Colonic mucosa (tissue), 4 donors: ENCODE measurements around the gene COX4I1. TPM values are rescaled to one million over a fixed set of nuclear protein-coding genes. Genes with fewer than 3 reads are reported as not detected.

Source experiments
- DNase-seq: peaks from one replicate; pipeline ENCODE4 v3.0.0-alpha.2; 2020
- H3K27ac ChIP-seq: fragments of 200-600 bp; one replicate; pipeline ENCODE4 v1.8.0; 2021
- H3K27me3 ChIP-seq: fragments of 200-600 bp; one replicate; pipeline ENCODE4 v1.8.0; 2021
- H3K36me3 ChIP-seq: fragments of 200-600 bp; one replicate; pipeline ENCODE4 v1.8.0; 2021
- H3K4me1 ChIP-seq: fragments of 200-600 bp; one replicate; pipeline ENCODE4 v1.8.0; 2021; ENCODE audit warnings: mild to moderate bottlenecking
- H3K4me3 ChIP-seq: fragments of 200-600 bp; one replicate; pipeline ENCODE4 v1.8.0; 2021
- H3K9ac ChIP-seq, 2 donors: one replicate each; pipeline ENCODE4 v1.7.0; 2013; ENCODE audit warnings: control low read depth in 2 of 2, low read depth in 2 of 2, low read length in 2 of 2
- H3K9me3 ChIP-seq: fragments of 200-600 bp; one replicate; pipeline ENCODE4 v1.8.0; 2021
- intact Hi-C: fragments of 100-400 bp; cut with DNase I; formaldehyde crosslinking; loops from one replicate; pipeline ENCODE4 v1.14.1; 2022
- total RNA-seq, 2 donors: library from RNA; stranded (reverse); fragmentation: NEBNext Ultra II Directional in 1 of 2; extraction: Animal tissue kit (Norgen Biotek cat#: 25700) in 1 of 2; gene quantifications; one replicate each; pipeline ENCODE4 v1.2.1, GENCODE V29; 2021
- TF ChIP-seq, protein P1 (sequence below): fragments of 200-600 bp; IDR thresholded peaks from one replicate; pipeline ENCODE4 v1.8.0; 2022; ENCODE audit warnings: antibody characterized with exemption, mild to moderate bottlenecking
- donor health status: healthy.
- donor health status: DM: no; HTN: no; CAD: no.
- donor health status: DM: no; HTN: no; CAD: no.

The COX4I1 gene
- total RNA-seq, 2 donors from 2014 or later = 1,080 to 1,242 TPM

- no peak overlapping the region for H3K27ac ChIP-seq
- intact Hi-C loops = no loop called here
These were observed 47.6 kb upstream of the COX4I1 start for GRCh38 chr16:85751698-85752501.

DNA sequence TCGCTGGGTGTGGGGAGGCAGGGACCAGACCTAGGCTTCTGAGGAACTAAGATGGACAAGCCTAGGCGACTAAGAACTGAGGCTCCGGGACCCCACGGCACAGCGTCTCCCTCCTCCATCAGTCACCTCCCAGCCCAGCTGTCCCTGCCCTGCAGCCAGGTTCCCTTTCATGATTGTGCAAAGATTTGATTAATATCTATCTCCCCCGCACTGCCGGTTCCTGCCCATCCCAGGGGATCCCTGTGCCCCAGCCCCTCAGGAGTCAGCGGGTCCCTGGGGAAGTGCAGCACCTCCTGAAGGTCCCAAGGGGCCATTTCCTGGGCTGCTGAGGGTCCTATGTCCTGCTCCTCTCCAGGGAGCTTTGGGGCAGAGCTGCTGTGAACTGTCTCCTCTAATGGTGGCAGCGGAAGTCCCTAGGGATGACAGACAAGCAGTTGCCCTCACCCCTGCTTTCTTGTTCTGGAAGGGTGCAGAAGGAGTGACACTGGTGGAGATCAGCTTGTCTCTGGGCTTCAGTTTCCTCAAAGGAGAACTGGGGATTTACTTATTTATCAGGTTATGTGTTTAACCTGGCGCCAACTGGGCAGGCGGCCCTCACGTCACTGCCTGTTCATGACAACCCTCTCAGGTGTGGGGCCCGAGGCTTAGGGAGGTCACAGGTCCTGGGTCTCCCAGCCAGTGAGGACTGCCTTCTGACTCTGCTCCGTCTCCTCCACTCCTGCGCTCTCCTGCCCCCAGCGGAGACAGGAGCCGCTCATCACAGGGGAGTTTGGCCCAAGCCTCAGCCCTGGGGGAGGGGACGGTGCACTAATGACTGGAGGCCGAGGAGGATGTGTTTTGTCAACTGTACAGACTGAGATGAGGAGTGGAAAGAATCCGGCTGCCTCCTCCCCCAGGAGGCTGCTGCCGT is 46.7 kb upstream of the COX4I1 start:
- no peaks in the 10 kb centered on the region for H3K9me3 ChIP-seq
- H3K4me3 ChIP-seq = no peak overlapping the region
- peaks cover 30% of the 10 kb centered on the region for H3K27me3 ChIP-seq
- H3K27ac ChIP-seq = no peak overlapping the region
- no peaks in the 10 kb centered on the region for H3K36me3 ChIP-seq
- intact Hi-C loops = no loop called here
- TF ChIP-seq, protein P1, sequence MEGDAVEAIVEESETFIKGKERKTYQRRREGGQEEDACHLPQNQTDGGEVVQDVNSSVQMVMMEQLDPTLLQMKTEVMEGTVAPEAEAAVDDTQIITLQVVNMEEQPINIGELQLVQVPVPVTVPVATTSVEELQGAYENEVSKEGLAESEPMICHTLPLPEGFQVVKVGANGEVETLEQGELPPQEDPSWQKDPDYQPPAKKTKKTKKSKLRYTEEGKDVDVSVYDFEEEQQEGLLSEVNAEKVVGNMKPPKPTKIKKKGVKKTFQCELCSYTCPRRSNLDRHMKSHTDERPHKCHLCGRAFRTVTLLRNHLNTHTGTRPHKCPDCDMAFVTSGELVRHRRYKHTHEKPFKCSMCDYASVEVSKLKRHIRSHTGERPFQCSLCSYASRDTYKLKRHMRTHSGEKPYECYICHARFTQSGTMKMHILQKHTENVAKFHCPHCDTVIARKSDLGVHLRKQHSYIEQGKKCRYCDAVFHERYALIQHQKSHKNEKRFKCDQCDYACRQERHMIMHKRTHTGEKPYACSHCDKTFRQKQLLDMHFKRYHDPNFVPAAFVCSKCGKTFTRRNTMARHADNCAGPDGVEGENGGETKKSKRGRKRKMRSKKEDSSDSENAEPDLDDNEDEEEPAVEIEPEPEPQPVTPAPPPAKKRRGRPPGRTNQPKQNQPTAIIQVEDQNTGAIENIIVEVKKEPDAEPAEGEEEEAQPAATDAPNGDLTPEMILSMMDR = no peak
- DNase-seq = no peak
- H3K9ac ChIP-seq = peak overlapping the region in 1 of 2 donors; percentile 12
- peaks cover 5% of the 10 kb centered on the region for H3K4me1 ChIP-seq

More at GRCh38 chr16:85751698-85752501, 47.6 kb upstream of the COX4I1 start:
- Histone ChIP-seq H3K27me3 (peaks cover 30% of the 10 kb centered on the region), H3K4me3 (no peak overlapping the region), H3K9me3 (no peaks in the 10 kb centered on the region), H3K4me1 (peaks cover 5% of the 10 kb centered on the region), H3K9ac (no peak overlapping the region), H3K36me3 (no peaks in the 10 kb centered on the region)
- TF ChIP-seq, protein P1 = no peak
- DNase-seq = no peak

GRCh38 chr16:85753559-85753958 is 45.9 kb upstream of the COX4I1 start:
- TF ChIP-seq, protein P1 = no peak
- Histone ChIP-seq H3K27ac (no peak overlapping the region), H3K4me3 (no peak overlapping the region), H3K36me3 (no peaks in the 10 kb centered on the region), H3K27me3 (peaks cover 30% of the 10 kb centered on the region), H3K9ac (no peak overlapping the region), H3K4me1 (peaks cover 5% of the 10 kb centered on the region), H3K9me3 (no peaks in the 10 kb centered on the region)
- DNase-seq = no peak
- intact Hi-C loops = no loop called here

DNA sequence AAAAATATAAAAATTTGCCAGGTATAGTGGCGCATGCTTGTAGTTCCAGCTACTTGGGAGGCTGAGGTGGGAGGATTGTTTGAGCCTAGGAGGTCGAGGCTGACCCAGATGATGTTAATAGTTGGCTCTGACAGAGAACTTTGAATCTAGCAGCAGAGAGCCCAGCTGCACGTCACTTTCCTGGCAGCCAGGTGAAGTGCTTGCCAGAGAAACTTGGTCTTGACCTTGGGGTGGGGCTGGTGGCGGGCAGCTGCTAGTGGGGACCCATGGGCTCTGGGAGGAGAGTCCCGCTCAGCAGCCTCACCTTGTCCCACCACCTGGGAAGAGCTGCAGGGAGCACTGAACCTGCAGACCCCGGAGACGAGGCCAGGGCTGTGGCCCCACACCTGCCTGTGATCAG is 45.5 kb upstream of the COX4I1 start:
- no peak for DNase-seq
- no peak overlapping the region for H3K9ac ChIP-seq
- peaks cover 5% of the 10 kb centered on the region for H3K4me1 ChIP-seq
- no peaks in the 10 kb centered on the region for H3K9me3 ChIP-seq
- H3K4me3 ChIP-seq = no peak overlapping the region
- intact Hi-C loops = no loop called here
- TF ChIP-seq, protein P1 = no peak
- peaks cover 30% of the 10 kb centered on the region for H3K27me3 ChIP-seq
- no peak overlapping the region for H3K27ac ChIP-seq
- no peaks in the 10 kb centered on the region for H3K36me3 ChIP-seq

DNA sequence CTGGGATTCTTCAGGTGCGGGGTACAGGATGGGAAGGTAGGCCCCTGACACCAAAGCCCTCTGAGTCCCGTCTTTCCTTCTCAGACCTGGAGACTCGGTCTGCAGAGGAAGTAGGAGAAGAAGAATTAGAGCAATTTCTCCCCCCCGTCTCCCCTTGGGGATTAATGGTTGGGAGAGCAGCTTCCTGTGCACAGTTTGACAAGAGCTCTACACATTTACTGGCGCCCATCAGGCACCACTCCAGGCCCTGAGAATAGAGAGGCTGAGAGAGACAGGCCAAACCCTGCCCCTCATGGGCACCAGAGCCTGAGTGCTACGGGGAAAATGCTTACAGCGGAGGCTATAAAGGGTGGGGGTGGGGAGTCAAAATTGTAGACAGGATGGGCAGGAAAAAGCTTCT is 45.1 kb upstream of the COX4I1 start:
- intact Hi-C loops = no loop called here
- no peak for DNase-seq
- Histone ChIP-seq H3K9me3 (no peaks in the 10 kb centered on the region), H3K36me3 (no peaks in the 10 kb centered on the region), H3K27me3 (peaks cover 30% of the 10 kb centered on the region), H3K4me3 (no peak overlapping the region), H3K27ac (no peak overlapping the region), H3K9ac (no peak overlapping the region), H3K4me1 (peaks cover 5% of the 10 kb centered on the region)
- TF ChIP-seq, protein P1 = no peak
